Fibroblast of skin of left quadriceps (primary cell): ENCODE data around the gene TRIM71.
"Not testable (repeated sequence)": the region's sequence is repeated elsewhere in the genome, so short reads cannot be mapped to it uniquely, and the experiment has no call there.

Source experiments
- DNase-seq, 2 experiments: peaks; one replicate each; pipeline ENCODE4 v3.0.0-alpha.2; 2013; ENCODE audit warnings: low read depth in 2 of 2

TRIM71 gene

GRCh38 chr3:32934150-32934742 lies 116.4 kb downstream of the TRIM71 start:
- no peak for DNase-seq

GRCh38 chr3:32937331-32937730 lies 119.5 kb downstream of the TRIM71 start:
- DNase-seq, result no peak

- DNase-seq, result not testable (repeated sequence)
These were observed 121.9 kb downstream of the TRIM71 start for GRCh38 chr3:32939531-32940284.

GRCh38 chr3:32940726-32941125 lies 122.9 kb downstream of the TRIM71 start:
- DNase-seq, result no peak

GRCh38 chr3:32945136-32945535 lies 127.3 kb downstream of the TRIM71 start:
- no peak for DNase-seq

- not testable (repeated sequence) for DNase-seq
These were observed 127.8 kb downstream of the TRIM71 start for GRCh38 chr3:32945598-32945997.

- no peak for DNase-seq
These were observed 129.4 kb downstream of the TRIM71 start for GRCh38 chr3:32946973-32947788.
